Adipocyte (in vitro differentiated cells): Measurements from ENCODE around the gene FAM184B.

Source experiments
- DNase-seq: peaks from one replicate; pipeline ENCODE4 v3.0.0-alpha.2; 2015; ENCODE audit warnings: low read depth
- H3K27me3 ChIP-seq: replicated peaks from 2 replicates; pipeline ENCODE4 v1.7.0; 2013; ENCODE audit warnings: mild to moderate bottlenecking, low read length, moderate library complexity; ENCODE audit not compliant: control insufficient read depth, insufficient read depth
- H3K36me3 ChIP-seq: 2 replicates; pipeline ENCODE4 v1.7.0; 2013; ENCODE audit warnings: low read length, mild to moderate bottlenecking, moderate library complexity; ENCODE audit not compliant: control insufficient read depth, insufficient read depth, severe bottlenecking
- H3K4me1 ChIP-seq: 2 replicates; pipeline ENCODE4 v1.7.0; 2013; ENCODE audit warnings: mild to moderate bottlenecking, low read length, moderate library complexity; ENCODE audit not compliant: control insufficient read depth, insufficient read depth
- H3K4me3 ChIP-seq: 2 replicates; pipeline ENCODE4 v1.7.0; 2013; ENCODE audit warnings: mild to moderate bottlenecking, low read length, moderate library complexity
- H3K9ac ChIP-seq: 2 replicates; pipeline ENCODE4 v1.7.0; 2013; ENCODE audit warnings: mild to moderate bottlenecking, low read length, moderate library complexity
- H3K9me3 ChIP-seq: 2 replicates; pipeline ENCODE4 v1.7.0; 2013; ENCODE audit warnings: mild to moderate bottlenecking, low read length, moderate library complexity; ENCODE audit not compliant: control insufficient read depth

FAM184B gene

GRCh38 chr4:17757621-17758020, 23.8 kb downstream of the FAM184B start:
- Histone ChIP-seq H3K4me1 (no peaks in the 10 kb centered on the region), H3K9ac (no peak overlapping the region), H3K4me3 (no peak overlapping the region), H3K36me3 (no peaks in the 10 kb centered on the region), H3K9me3 (no peaks in the 10 kb centered on the region), H3K27me3 (peaks cover 17% of the 10 kb centered on the region)
- peak; percentile 39 for DNase-seq

- Histone ChIP-seq H3K36me3 (no peaks in the 10 kb centered on the region), H3K4me1 (no peaks in the 10 kb centered on the region), H3K27me3 (peaks cover 22% of the 10 kb centered on the region), H3K4me3 (no peak overlapping the region), H3K9me3 (no peaks in the 10 kb centered on the region), H3K9ac (no peak overlapping the region)
- no peak for DNase-seq
Observed at GRCh38 chr4:17753646-17754045, 27.8 kb downstream of the FAM184B start.

- no peaks in the 10 kb centered on the region for H3K9me3 ChIP-seq
- H3K4me1 ChIP-seq, result no peaks in the 10 kb centered on the region
- H3K4me3 ChIP-seq, result no peak overlapping the region
- no peak for DNase-seq
- no peak overlapping the region for H3K9ac ChIP-seq
- H3K36me3 ChIP-seq, result no peaks in the 10 kb centered on the region
- H3K27me3 ChIP-seq, result peaks cover 5% of the 10 kb centered on the region
Observed at GRCh38 chr4:17740702-17741101, 40.7 kb downstream of the FAM184B start.

- peaks cover 5% of the 10 kb centered on the region for H3K27me3 ChIP-seq
- H3K4me1 ChIP-seq, result no peaks in the 10 kb centered on the region
- H3K36me3 ChIP-seq, result no peaks in the 10 kb centered on the region
- H3K9me3 ChIP-seq, result no peaks in the 10 kb centered on the region
- no peak overlapping the region for H3K4me3 ChIP-seq
- H3K9ac ChIP-seq, result no peak overlapping the region
- no peak for DNase-seq
Observed at GRCh38 chr4:17736484-17736883, 44.9 kb downstream of the FAM184B start.

DNA sequence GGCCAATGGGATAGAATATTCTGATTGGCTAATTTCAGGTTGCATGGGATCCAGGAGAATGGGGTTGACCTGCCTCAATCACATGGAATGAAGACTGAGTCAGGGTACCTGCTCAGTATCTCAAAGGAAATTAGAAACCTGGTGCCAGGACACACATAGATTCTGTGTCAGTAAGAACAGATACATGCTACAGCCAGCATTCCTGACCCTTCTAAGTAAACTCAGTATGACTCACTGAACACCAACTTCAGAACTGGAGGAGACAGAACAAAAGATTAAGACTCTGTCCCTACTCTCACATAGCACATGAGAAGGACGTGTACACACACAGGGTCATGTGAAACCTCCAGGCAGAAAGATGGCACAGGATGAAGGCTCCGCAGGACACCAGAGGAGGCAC, 54.5 kb downstream of the FAM184B start:
- H3K9me3 ChIP-seq, result no peaks in the 10 kb centered on the region
- H3K36me3 ChIP-seq, result no peaks in the 10 kb centered on the region
- peaks cover 5% of the 10 kb centered on the region for H3K4me1 ChIP-seq
- no peak for DNase-seq
- H3K4me3 ChIP-seq, result no peak overlapping the region
- H3K27me3 ChIP-seq, result no peaks in the 10 kb centered on the region
- no peak overlapping the region for H3K9ac ChIP-seq

- Histone ChIP-seq H3K27me3 (no peaks in the 10 kb centered on the region), H3K4me3 (no peak overlapping the region), H3K36me3 (no peaks in the 10 kb centered on the region), H3K9ac (no peak overlapping the region), H3K4me1 (peaks cover 12% of the 10 kb centered on the region), H3K9me3 (no peaks in the 10 kb centered on the region)
- no peak for DNase-seq
Observed at GRCh38 chr4:17723648-17724047, 57.8 kb downstream of the FAM184B start.

DNA sequence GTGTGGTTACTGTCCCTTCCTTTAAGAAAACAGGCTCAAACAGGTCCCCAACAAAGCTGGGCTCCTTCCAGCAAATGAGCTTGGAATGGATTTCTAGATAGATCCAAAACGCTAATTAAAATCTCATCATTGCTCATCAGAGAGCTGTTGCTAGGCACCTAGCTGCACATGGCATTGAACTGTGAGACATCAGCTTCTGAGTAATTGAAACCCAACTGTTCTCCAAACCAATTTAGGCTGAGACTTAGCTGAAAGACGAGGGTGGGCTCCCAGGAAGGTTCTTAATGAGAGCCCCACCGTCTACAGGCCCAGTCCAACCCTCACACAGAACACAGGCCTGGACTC, 59.1 kb downstream of the FAM184B start:
- no peak for DNase-seq
- H3K9me3 ChIP-seq, result no peaks in the 10 kb centered on the region

GRCh38 chr4:17721496-17722355, 59.7 kb downstream of the FAM184B start:
- Histone ChIP-seq H3K9me3 (no peaks in the 10 kb centered on the region), H3K4me3 (peak overlapping the region; percentile 26), H3K4me1 (peaks cover 12% of the 10 kb centered on the region), H3K9ac (no peak overlapping the region), H3K36me3 (no peaks in the 10 kb centered on the region), H3K27me3 (no peaks in the 10 kb centered on the region)
- peak; percentile 57 for DNase-seq

More for the DNA sequence above, 59.1 kb downstream of the FAM184B start:
- H3K9ac ChIP-seq, result peak overlapping the region; percentile 2
- no peaks in the 10 kb centered on the region for H3K27me3 ChIP-seq
- no peaks in the 10 kb centered on the region for H3K36me3 ChIP-seq
- H3K4me1 ChIP-seq, result peaks cover 12% of the 10 kb centered on the region
- peak overlapping the region; percentile 21 for H3K4me3 ChIP-seq

GRCh38 chr4:17719106-17719505, 62.3 kb downstream of the FAM184B start:
- peaks cover 12% of the 10 kb centered on the region for H3K4me1 ChIP-seq
- H3K36me3 ChIP-seq, result no peaks in the 10 kb centered on the region
- H3K27me3 ChIP-seq, result no peaks in the 10 kb centered on the region
- DNase-seq, result no peak
- H3K9ac ChIP-seq, result no peak overlapping the region
- no peak overlapping the region for H3K4me3 ChIP-seq
- no peaks in the 10 kb centered on the region for H3K9me3 ChIP-seq

- Histone ChIP-seq H3K9me3 (no peaks in the 10 kb centered on the region), H3K4me1 (peaks cover 12% of the 10 kb centered on the region), H3K27me3 (no peaks in the 10 kb centered on the region), H3K36me3 (no peaks in the 10 kb centered on the region), H3K9ac (no peak overlapping the region), H3K4me3 (no peak overlapping the region)
- no peak for DNase-seq
Observed at GRCh38 chr4:17718471-17718870, 63.0 kb downstream of the FAM184B start.

DNA sequence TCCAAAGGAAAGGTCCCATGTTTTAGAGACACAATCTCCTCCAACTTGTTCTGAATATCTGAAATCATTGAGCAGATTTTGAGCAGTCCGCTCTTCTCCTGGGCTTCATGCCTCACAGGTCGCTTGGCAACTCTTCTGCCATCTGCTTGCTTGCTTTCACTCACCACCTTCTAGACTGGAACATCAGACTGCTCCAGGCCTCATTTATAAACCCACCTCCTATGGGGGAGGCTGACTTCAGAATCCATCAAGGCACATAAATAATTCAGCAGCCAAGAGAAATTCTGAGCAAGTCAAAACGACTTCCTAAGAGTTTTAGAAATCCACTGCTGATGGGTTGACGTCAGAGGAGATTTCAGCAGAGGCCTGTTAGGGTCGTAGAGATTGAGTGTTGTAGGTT, 64.1 kb downstream of the FAM184B start:
- H3K27me3 ChIP-seq, result no peaks in the 10 kb centered on the region
- no peak overlapping the region for H3K4me3 ChIP-seq
- H3K9me3 ChIP-seq, result no peaks in the 10 kb centered on the region
- no peak overlapping the region for H3K9ac ChIP-seq
- no peaks in the 10 kb centered on the region for H3K36me3 ChIP-seq
- no peak for DNase-seq
- H3K4me1 ChIP-seq, result peaks cover 10% of the 10 kb centered on the region

GRCh38 chr4:17715511-17715910, 65.9 kb downstream of the FAM184B start:
- H3K4me3 ChIP-seq, result no peak overlapping the region
- H3K9ac ChIP-seq, result no peak overlapping the region
- H3K36me3 ChIP-seq, result no peaks in the 10 kb centered on the region
- H3K27me3 ChIP-seq, result peaks cover 4% of the 10 kb centered on the region
- DNase-seq, result no peak
- no peaks in the 10 kb centered on the region for H3K9me3 ChIP-seq
- H3K4me1 ChIP-seq, result no peaks in the 10 kb centered on the region
